Measurements from ENCODE around the gene CDKN2AIPNL. TPM values are rescaled to one million over a fixed set of nuclear protein-coding genes. Genes with fewer than 3 reads are reported as not detected.

Gene CDKN2AIPNL
- total RNA-seq, 1 donor from 2014 or later: 28.5 TPM

DNA sequence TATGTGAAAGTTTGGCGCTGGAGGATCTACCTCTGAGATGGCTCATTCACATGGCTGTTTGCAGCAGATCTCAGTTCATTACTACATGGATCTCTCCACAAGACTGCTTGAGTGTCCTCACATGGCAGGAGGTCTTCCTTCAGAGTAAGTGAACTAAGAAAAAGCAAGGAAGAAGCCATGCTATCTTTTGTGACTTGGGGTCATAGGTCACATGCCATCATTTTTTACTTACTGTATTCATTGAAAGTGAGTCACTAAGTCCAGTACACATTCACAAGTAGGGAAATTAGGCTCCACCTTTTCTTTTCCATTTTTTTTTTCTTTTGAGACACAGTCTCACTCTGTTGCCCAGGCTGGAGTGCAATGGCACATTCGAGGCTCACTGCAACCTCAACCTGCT is 8.7 kb upstream of the CDKN2AIPNL start:
- DNase-seq (ENCODE audit: low read depth): no peak
- no peak overlapping the region for H3K4me3 ChIP-seq (ENCODE audit: low read depth, low read length)
- TF ChIP-seq, protein P1, sequence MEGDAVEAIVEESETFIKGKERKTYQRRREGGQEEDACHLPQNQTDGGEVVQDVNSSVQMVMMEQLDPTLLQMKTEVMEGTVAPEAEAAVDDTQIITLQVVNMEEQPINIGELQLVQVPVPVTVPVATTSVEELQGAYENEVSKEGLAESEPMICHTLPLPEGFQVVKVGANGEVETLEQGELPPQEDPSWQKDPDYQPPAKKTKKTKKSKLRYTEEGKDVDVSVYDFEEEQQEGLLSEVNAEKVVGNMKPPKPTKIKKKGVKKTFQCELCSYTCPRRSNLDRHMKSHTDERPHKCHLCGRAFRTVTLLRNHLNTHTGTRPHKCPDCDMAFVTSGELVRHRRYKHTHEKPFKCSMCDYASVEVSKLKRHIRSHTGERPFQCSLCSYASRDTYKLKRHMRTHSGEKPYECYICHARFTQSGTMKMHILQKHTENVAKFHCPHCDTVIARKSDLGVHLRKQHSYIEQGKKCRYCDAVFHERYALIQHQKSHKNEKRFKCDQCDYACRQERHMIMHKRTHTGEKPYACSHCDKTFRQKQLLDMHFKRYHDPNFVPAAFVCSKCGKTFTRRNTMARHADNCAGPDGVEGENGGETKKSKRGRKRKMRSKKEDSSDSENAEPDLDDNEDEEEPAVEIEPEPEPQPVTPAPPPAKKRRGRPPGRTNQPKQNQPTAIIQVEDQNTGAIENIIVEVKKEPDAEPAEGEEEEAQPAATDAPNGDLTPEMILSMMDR (conservative IDR thresholded peaks at IDR 0.05; ENCODE audit: low read depth, low read length): no peak

DNA sequence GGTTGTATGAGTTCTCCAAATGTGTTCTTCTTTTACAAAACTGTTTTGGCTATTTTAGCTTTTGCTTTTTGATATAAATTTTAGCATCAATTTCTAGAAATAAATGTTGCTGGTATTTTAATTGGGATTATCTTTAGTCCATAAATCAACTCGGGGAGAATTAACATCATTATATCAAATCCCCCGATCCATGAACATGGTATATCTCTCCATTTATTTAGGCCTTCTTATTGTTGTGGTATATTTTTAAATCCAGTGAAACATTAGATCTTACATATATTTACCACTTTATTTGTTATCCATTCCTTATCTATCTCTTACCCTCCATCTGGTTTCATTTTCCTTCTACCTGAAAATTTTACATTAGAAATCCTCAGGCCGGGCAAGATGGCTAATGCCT is 7.3 kb upstream of the CDKN2AIPNL start:
- no peak for DNase-seq (ENCODE audit: low read depth)
- no peak overlapping the region for H3K4me3 ChIP-seq (ENCODE audit: low read depth, low read length)
- TF ChIP-seq, protein P1 (conservative IDR thresholded peaks at IDR 0.05; ENCODE audit: low read depth, low read length): no peak

DNA sequence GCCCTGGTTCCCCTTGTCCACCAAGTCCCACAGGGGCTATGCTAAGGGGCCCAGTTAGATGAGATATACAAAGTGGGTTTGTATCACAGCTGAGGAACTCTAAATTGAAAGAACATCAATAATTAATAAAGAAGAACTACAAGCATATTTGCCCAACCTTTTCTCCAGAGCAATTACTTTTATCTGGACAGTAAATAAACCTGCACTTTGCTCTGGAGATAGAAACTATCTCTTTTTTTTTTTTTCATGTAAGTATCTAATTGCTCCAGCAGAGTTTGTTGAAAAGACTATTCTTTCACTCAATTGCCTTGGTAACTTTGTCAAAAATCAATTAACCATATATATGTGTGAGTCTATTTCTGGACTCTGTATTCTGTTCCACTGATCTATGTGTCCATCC is 6.0 kb upstream of the CDKN2AIPNL start:
- H3K4me3 ChIP-seq (ENCODE audit: low read depth, low read length): no peak overlapping the region
- TF ChIP-seq, protein P1 (conservative IDR thresholded peaks at IDR 0.05; ENCODE audit: low read depth, low read length): no peak
- DNase-seq (ENCODE audit: low read depth): no peak

DNA sequence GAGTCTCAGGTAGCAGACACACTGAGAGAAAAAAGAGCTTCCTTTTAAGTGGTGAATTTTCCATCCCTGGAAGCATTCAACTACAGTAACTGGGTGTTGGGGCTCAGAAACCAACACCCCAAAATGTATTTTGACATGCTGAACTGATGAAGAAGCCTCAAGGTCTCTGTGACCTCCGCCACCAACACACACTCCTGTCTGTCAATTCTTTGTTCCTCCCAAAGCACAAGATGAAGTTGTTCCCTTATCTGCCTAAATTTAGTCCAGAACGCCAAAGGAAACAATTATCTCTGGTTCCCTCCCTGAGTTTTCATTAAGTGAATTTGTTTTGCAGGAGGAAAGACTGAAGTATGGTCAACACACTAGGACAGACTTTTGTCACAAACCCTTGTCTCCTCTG is 1.4 kb upstream of the CDKN2AIPNL start:
- no peak for DNase-seq (ENCODE audit: low read depth)
- TF ChIP-seq, protein P1 (conservative IDR thresholded peaks at IDR 0.05; ENCODE audit: low read depth, low read length): no peak
- no peak overlapping the region for H3K4me3 ChIP-seq (ENCODE audit: low read depth, low read length)

DNA sequence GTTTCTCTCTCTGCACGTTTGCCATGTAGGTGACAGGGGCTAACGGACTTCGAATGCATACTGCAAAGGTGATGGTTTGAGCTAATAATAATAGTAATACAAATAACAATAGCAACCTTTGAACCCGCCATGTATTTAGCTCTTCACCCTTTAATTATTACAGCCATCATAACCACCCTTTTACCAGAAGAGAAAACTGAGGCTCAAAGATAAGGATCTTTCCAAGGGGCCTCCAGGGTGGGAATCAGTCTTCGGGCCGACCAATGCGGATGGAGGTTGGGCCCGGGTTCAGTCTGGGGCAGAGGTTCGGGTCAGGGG is 494 bp downstream of the CDKN2AIPNL start:
- no peak for DNase-seq (ENCODE audit: low read depth)
- peak overlapping the region; percentile 95 for H3K4me3 ChIP-seq (ENCODE audit: low read depth, low read length)
- TF ChIP-seq, protein P1 (conservative IDR thresholded peaks at IDR 0.05; ENCODE audit: low read depth, low read length): no peak

GRCh38 chr5:134410822-134411221 is 859 bp downstream of the CDKN2AIPNL start:
- peak overlapping the region; percentile 95 for H3K4me3 ChIP-seq (ENCODE audit: low read depth, low read length)
- DNase-seq (ENCODE audit: low read depth): no peak
- TF ChIP-seq, protein P1 (conservative IDR thresholded peaks at IDR 0.05; ENCODE audit: low read depth, low read length): no peak

DNA sequence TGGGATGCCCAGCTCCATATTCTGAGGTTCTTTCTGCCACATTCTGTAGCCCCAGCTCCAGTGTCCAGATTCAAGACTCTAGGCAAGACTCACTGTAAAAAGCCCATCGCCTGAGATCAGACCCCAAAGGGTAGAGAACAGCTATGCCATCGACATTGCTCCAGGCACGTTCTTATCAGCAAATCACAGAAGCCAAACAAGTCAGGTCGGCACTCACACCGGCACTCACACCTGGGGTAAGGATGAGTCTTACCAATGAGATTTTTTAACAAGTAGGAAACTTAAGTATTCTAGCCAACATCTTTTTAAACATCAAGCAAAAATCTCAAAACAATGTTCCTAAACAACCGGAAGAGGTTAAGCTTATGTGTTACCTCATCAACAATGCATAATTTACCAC is 2.4 kb downstream of the CDKN2AIPNL start:
- H3K4me3 ChIP-seq (ENCODE audit: low read depth, low read length): no peak overlapping the region
- DNase-seq (ENCODE audit: low read depth): no peak
- TF ChIP-seq, protein P1 (conservative IDR thresholded peaks at IDR 0.05; ENCODE audit: low read depth, low read length): no peak
